IPS-18a (cell line): ENCODE results near the gene MRPL23.

Experiments used
- H3K27ac ChIP-seq: one replicate; pipeline ENCODE4 v1.5.1; 2013; ENCODE audit warnings: low read length
- H3K27me3 ChIP-seq: one replicate; pipeline ENCODE4 v1.6.1; 2013; ENCODE audit warnings: mild to moderate bottlenecking, low read length; ENCODE audit not compliant: control insufficient read depth, insufficient read depth
- H3K36me3 ChIP-seq: one replicate; pipeline ENCODE4 v1.6.1; 2013; ENCODE audit warnings: low read depth, low read length; ENCODE audit not compliant: control insufficient read depth
- H3K4me1 ChIP-seq: one replicate; pipeline ENCODE4 v1.6.1; 2013; ENCODE audit warnings: low read depth, low read length; ENCODE audit not compliant: control insufficient read depth
- H3K4me3 ChIP-seq: one replicate; pipeline ENCODE4 v1.5.1; 2013; ENCODE audit warnings: low read length
- H3K9ac ChIP-seq: one replicate; pipeline ENCODE4 v1.6.1; 2013; ENCODE audit warnings: mild to moderate bottlenecking, low read length, moderate library complexity
- H3K9me3 ChIP-seq: one replicate; pipeline ENCODE4 v1.6.1; 2013; ENCODE audit warnings: low read depth, low read length; ENCODE audit not compliant: control insufficient read depth

Gene MRPL23

GRCh38 chr11:1923201-1923956, 23.8 kb upstream of the MRPL23 start:
- Histone ChIP-seq H3K4me3 (no peak overlapping the region), H3K4me1 (no peaks in the 10 kb centered on the region), H3K9me3 (no peaks in the 10 kb centered on the region), H3K27ac (no peak overlapping the region), H3K27me3 (no peaks in the 10 kb centered on the region), H3K9ac (no peak overlapping the region), H3K36me3 (no peaks in the 10 kb centered on the region)

GRCh38 chr11:1924181-1924580, 23.0 kb upstream of the MRPL23 start:
- H3K27ac ChIP-seq, result no peak overlapping the region
- H3K4me3 ChIP-seq, result no peak overlapping the region
- no peaks in the 10 kb centered on the region for H3K9me3 ChIP-seq
- no peaks in the 10 kb centered on the region for H3K4me1 ChIP-seq
- no peak overlapping the region for H3K9ac ChIP-seq
- no peaks in the 10 kb centered on the region for H3K27me3 ChIP-seq
- no peaks in the 10 kb centered on the region for H3K36me3 ChIP-seq

- H3K4me3 ChIP-seq, result no peak overlapping the region
- H3K9ac ChIP-seq, result no peak overlapping the region
- H3K27ac ChIP-seq, result no peak overlapping the region
- no peaks in the 10 kb centered on the region for H3K36me3 ChIP-seq
- H3K9me3 ChIP-seq, result no peaks in the 10 kb centered on the region
- H3K27me3 ChIP-seq, result no peaks in the 10 kb centered on the region
- H3K4me1 ChIP-seq, result no peaks in the 10 kb centered on the region
Observed at GRCh38 chr11:1924646-1925372, 22.3 kb upstream of the MRPL23 start.

- Histone ChIP-seq H3K9ac (no peak overlapping the region), H3K9me3 (no peaks in the 10 kb centered on the region), H3K27ac (no peak overlapping the region), H3K4me1 (no peaks in the 10 kb centered on the region), H3K27me3 (no peaks in the 10 kb centered on the region), H3K36me3 (no peaks in the 10 kb centered on the region), H3K4me3 (no peak overlapping the region)
Observed at GRCh38 chr11:1925373-1926155, 21.6 kb upstream of the MRPL23 start.

- H3K9me3 ChIP-seq, result no peaks in the 10 kb centered on the region
- H3K9ac ChIP-seq, result no peak overlapping the region
- H3K36me3 ChIP-seq, result no peaks in the 10 kb centered on the region
- no peak overlapping the region for H3K27ac ChIP-seq
- no peaks in the 10 kb centered on the region for H3K4me1 ChIP-seq
- H3K27me3 ChIP-seq, result no peaks in the 10 kb centered on the region
- H3K4me3 ChIP-seq, result no peak overlapping the region
Observed at GRCh38 chr11:1926156-1927025, 20.7 kb upstream of the MRPL23 start.

- H3K4me1 ChIP-seq, result no peaks in the 10 kb centered on the region
- H3K4me3 ChIP-seq, result no peak overlapping the region
- no peak overlapping the region for H3K9ac ChIP-seq
- no peaks in the 10 kb centered on the region for H3K27me3 ChIP-seq
- no peak overlapping the region for H3K27ac ChIP-seq
- H3K36me3 ChIP-seq, result no peaks in the 10 kb centered on the region
- no peaks in the 10 kb centered on the region for H3K9me3 ChIP-seq
Observed at GRCh38 chr11:1927026-1927847, 19.9 kb upstream of the MRPL23 start.

GRCh38 chr11:1927848-1928469, 19.2 kb upstream of the MRPL23 start:
- H3K4me1 ChIP-seq, result no peaks in the 10 kb centered on the region
- no peak overlapping the region for H3K4me3 ChIP-seq
- H3K9me3 ChIP-seq, result no peaks in the 10 kb centered on the region
- H3K9ac ChIP-seq, result no peak overlapping the region
- no peaks in the 10 kb centered on the region for H3K27me3 ChIP-seq
- H3K36me3 ChIP-seq, result no peaks in the 10 kb centered on the region
- no peak overlapping the region for H3K27ac ChIP-seq

GRCh38 chr11:1928470-1928890, 18.7 kb upstream of the MRPL23 start:
- H3K36me3 ChIP-seq, result no peaks in the 10 kb centered on the region
- no peaks in the 10 kb centered on the region for H3K9me3 ChIP-seq
- no peaks in the 10 kb centered on the region for H3K4me1 ChIP-seq
- no peak overlapping the region for H3K9ac ChIP-seq
- no peaks in the 10 kb centered on the region for H3K27me3 ChIP-seq
- no peak overlapping the region for H3K27ac ChIP-seq
- no peak overlapping the region for H3K4me3 ChIP-seq

- H3K36me3 ChIP-seq, result no peaks in the 10 kb centered on the region
- no peaks in the 10 kb centered on the region for H3K27me3 ChIP-seq
- no peaks in the 10 kb centered on the region for H3K9me3 ChIP-seq
- no peaks in the 10 kb centered on the region for H3K4me1 ChIP-seq
- H3K4me3 ChIP-seq, result no peak overlapping the region
- no peak overlapping the region for H3K9ac ChIP-seq
- H3K27ac ChIP-seq, result no peak overlapping the region
Observed at GRCh38 chr11:1928891-1929541, 18.1 kb upstream of the MRPL23 start.
